Lung (tissue), 12 donors: ENCODE measurements around the gene WBP4. TPM values are rescaled to one million over a fixed set of nuclear protein-coding genes. Genes with fewer than 3 reads are reported as not detected.

Source experiments
- ATAC-seq: fragments of 200-7000 bp; cut with Tn5 transposase; one replicate; pipeline ENCODE4 v1.9.1; 2020; ENCODE audit warnings: moderate number of reproducible peaks; ENCODE audit not compliant: insufficient read depth, low FRiP score
- DNase-seq, 3 donors: peaks; one replicate each; pipeline ENCODE4 v3.0.0-alpha.2; 2013 to 2017
- H3K27ac ChIP-seq, 2 donors: one replicate each; pipeline ENCODE4 v1.5.1; 2013; ENCODE audit warnings: mild to moderate bottlenecking in 2 of 2, moderate library complexity in 2 of 2, control low read depth in 1 of 2, inconsistent platforms in 1 of 2, low read depth in 1 of 2, low read length in 1 of 2
- H3K27me3 ChIP-seq, 3 donors: one replicate each; pipeline ENCODE4 v1.5.1; 2013; ENCODE audit warnings: low read length in 2 of 3; ENCODE audit not compliant: control insufficient read depth in 3 of 3, insufficient read depth in 3 of 3
- H3K36me3 ChIP-seq, 4 donors: one replicate each; pipeline ENCODE4 v1.5.1; 2013; ENCODE audit warnings: low read length in 4 of 4, mild to moderate bottlenecking in 1 of 4, moderate library complexity in 1 of 4; ENCODE audit not compliant: control insufficient read depth in 4 of 4, insufficient read depth in 4 of 4
- H3K4me1 ChIP-seq, 5 donors: one replicate each; pipeline ENCODE4 v1.5.1; 2013; ENCODE audit warnings: low read length in 5 of 5, mild to moderate bottlenecking in 2 of 5, moderate library complexity in 1 of 5; ENCODE audit not compliant: control insufficient read depth in 5 of 5, insufficient read depth in 5 of 5
- H3K4me3 ChIP-seq: one replicate; pipeline ENCODE4 v1.5.1; 2013; ENCODE audit warnings: mild to moderate bottlenecking, control low read depth, moderate library complexity
- H3K9ac ChIP-seq, 2 donors: one replicate each; pipeline ENCODE4 v1.5.1; 2013; ENCODE audit warnings: low read length in 2 of 2, control low read depth in 1 of 2; ENCODE audit not compliant: insufficient read depth in 1 of 2
- H3K9me3 ChIP-seq, 4 donors: one replicate each; pipeline ENCODE4 v1.5.1; 2013; ENCODE audit warnings: low read length in 3 of 4, mild to moderate bottlenecking in 1 of 4, moderate library complexity in 1 of 4; ENCODE audit not compliant: control insufficient read depth in 4 of 4, insufficient read depth in 3 of 4
- CTCF ChIP-seq: IDR thresholded peaks from 2 replicates; pipeline ENCODE4 v1.5.1; 2012; ENCODE audit warnings: mild to moderate bottlenecking; ENCODE audit errors: control extremely low read depth, extremely low read depth
- WGBS, 2 donors: extraction: QIAGEN DNeasy Blood & Tissue Kit; methylation state at CpG; one replicate each; pipeline ENCODE4 v1.1.7; 2013; 5-methylcytosine and 5-hydroxymethylcytosine counted together
- polyA plus RNA-seq, 2 donors: library from polyadenylated mRNA; stranded (reverse); fragments of 200-250 nt; gene quantifications; one replicate each; pipeline ENCODE4 v1.2.1, GENCODE V29; 2013
- total RNA-seq, 2 donors: library from RNA; depleted of rRNA in 1 of 2; stranded (reverse); fragments of >200 nt in 1 of 2; gene quantifications; one replicate each; pipeline ENCODE4 v1.2.1, GENCODE V29; 2014 to 2021
- donor health status: control.
- donor health status: control.
- donor health status: Bipolar disorder and iron deficiency.
- donor health status: healthy.
- donor health status: DM: yes; HTN: yes; CAD: no.

The WBP4 gene
- total and polyA plus RNA-seq, 4 donors, result 7.9 to 12.4 (median 9.4) TPM

GRCh38 chr13:41049480-41050440, 11.5 kb upstream of the WBP4 start:
- WGBS, 2 donors, result 71 to 84% methylated on average over 4 of the region's 4 CpGs
- no peak overlapping the region for H3K9ac ChIP-seq
- peaks cover 0 to 13% (median under 1%) of the 10 kb centered on the region in 4 donors for H3K36me3 ChIP-seq
- H3K27me3 ChIP-seq, result no peaks in the 10 kb centered on the region
- H3K9me3 ChIP-seq, result peaks cover 0 to 4% (median 1%) of the 10 kb centered on the region in 4 donors
- no peak overlapping the region for H3K27ac ChIP-seq
- DNase-seq (no peak), ATAC-seq (peak; percentile 58)
- TF ChIP-seq CTCF, result no peak
- no peak overlapping the region for H3K4me3 ChIP-seq
- H3K4me1 ChIP-seq, result peaks cover 0 to 31% (median 3%) of the 10 kb centered on the region in 5 donors

GRCh38 chr13:41052441-41052840, 8.9 kb upstream of the WBP4 start:
- peak overlapping the region in 1 of 2 donors; percentile 42 for H3K27ac ChIP-seq
- DNase-seq (no peak), ATAC-seq (no peak)
- peaks cover 0 to 4% (median 1%) of the 10 kb centered on the region in 4 donors for H3K9me3 ChIP-seq
- no peak overlapping the region for H3K4me3 ChIP-seq
- H3K9ac ChIP-seq, result no peak overlapping the region
- WGBS, 2 donors, result 82 to 86% methylated on average over 3 of the region's 3 CpGs
- peaks cover 0 to 13% (median 3%) of the 10 kb centered on the region in 4 donors for H3K36me3 ChIP-seq
- H3K27me3 ChIP-seq, result no peaks in the 10 kb centered on the region
- H3K4me1 ChIP-seq, result peaks cover 0 to 49% (median 3%) of the 10 kb centered on the region in 5 donors
- no peak for TF ChIP-seq CTCF

- Histone ChIP-seq H3K9me3 (peaks cover 0 to under 1% (median 0%) of the 10 kb centered on the region in 4 donors), H3K4me3 (no peak overlapping the region), H3K4me1 (peaks cover 0 to 51% (median 7%) of the 10 kb centered on the region in 5 donors), H3K36me3 (peaks cover 0 to 8% (median 5%) of the 10 kb centered on the region in 4 donors), H3K27ac (peak overlapping the region; percentile 59 to 77), H3K27me3 (no peaks in the 10 kb centered on the region), H3K9ac (peak overlapping the region in 1 of 2 donors; percentile 76)
- DNase-seq, result peak in 2 of 3 donors; percentile 49 to 65
- 27 to 32% methylated on average over 2 of the region's 2 CpGs for WGBS, 2 donors
- no peak for ATAC-seq
- no peak for TF ChIP-seq CTCF
Measured at GRCh38 chr13:41053384-41053826, 7.9 kb upstream of the WBP4 start.
